ENCODE data around the gene ADAMTS15.

DNA sequence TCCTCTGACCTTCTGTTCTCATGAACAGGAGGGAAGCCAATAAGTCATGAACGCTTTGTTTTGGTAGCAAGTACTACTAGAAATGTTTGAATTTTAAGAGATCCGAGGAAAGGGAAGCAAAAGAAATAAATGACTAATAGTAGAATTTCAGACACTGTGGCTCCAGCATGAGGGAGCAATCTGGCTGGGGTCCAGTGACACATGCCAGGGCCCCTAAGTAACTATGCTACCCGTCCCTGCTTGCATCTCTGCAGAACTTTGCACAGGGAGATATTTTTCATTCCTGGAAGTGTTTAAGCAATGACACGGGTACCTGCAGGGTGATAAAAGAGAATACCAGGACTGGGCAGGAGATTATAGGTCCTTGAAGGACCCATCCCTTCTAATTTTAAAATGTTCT, 12.8 kb upstream of the ADAMTS15 start:
- no peak for TF ChIP-seq CTCF (IDR thresholded peaks at IDR 0.05)
- no peak for TF ChIP-seq POLR2A (IDR thresholded peaks at IDR 0.05)

Measured in heart left ventricle (tissue), 13 donors.